Sigmoid colon (tissue), 7 donors: ENCODE results near the gene MYDGF. TPM values are rescaled to one million over a fixed set of nuclear protein-coding genes. Genes with fewer than 3 reads are reported as not detected.

Source experiments
- DNase-seq: peaks from one replicate; pipeline ENCODE4 v3.0.0-alpha.2; 2019
- H3K27ac ChIP-seq, 4 donors: fragments of 200-600 bp; sonication (generic); one replicate each; pipeline ENCODE4 v1.5.1; 2016 to 2019; ENCODE audit warnings: mild to moderate bottlenecking in 1 of 4
- H3K27me3 ChIP-seq, 3 donors: fragments of 200-600 bp; sonication (generic); one replicate each; pipeline ENCODE4 v1.5.1; 2019; ENCODE audit warnings: mild to moderate bottlenecking in 1 of 3
- H3K36me3 ChIP-seq, 4 donors: fragments of 200-600 bp; sonication (generic); one replicate each; pipeline ENCODE4 v1.5.1; 2016 to 2019
- H3K4me1 ChIP-seq, 4 donors: fragments of 200-600 bp; sonication (generic); one replicate each; pipeline ENCODE4 v1.5.1; 2017 to 2019
- H3K4me3 ChIP-seq, 4 donors: fragments of 200-600 bp; sonication (generic); one replicate each; pipeline ENCODE4 v1.5.1; 2017 to 2019; ENCODE audit warnings: mild to moderate bottlenecking in 2 of 4, moderate library complexity in 1 of 4
- H3K9me3 ChIP-seq, 4 donors: fragments of 200-600 bp in 3 of 4; sonication (generic) in 3 of 4; one replicate each; pipeline versions ENCODE4 v1.5.1 to v1.6.1; 2013 to 2019
- EP300 ChIP-seq, 4 donors: sonication (generic); formaldehyde crosslinking; IDR thresholded peaks; one replicate each; pipeline ENCODE4 v1.6.1; 2017; ENCODE audit warnings: antibody characterized with exemption in 4 of 4
- POLR2A ChIP-seq, 2 donors: fragments of 450-650 bp; IDR thresholded peaks; one replicate each; pipeline ENCODE4 v1.6.1; 2016; ENCODE audit warnings: antibody characterized with exemption in 2 of 2, mild to moderate bottlenecking in 2 of 2, moderate library complexity in 2 of 2
- POLR2AphosphoS5 ChIP-seq, 4 donors: sonication (generic); formaldehyde crosslinking; IDR thresholded peaks; one replicate each; pipeline ENCODE4 v1.6.1; 2017; ENCODE audit warnings: antibody characterized with exemption in 4 of 4
- WGBS, 2 donors: extraction: QIAGEN DNeasy Blood & Tissue Kit; methylation state at CpG; one replicate each; pipeline ENCODE4 v1.1.7; 2013; 5-methylcytosine and 5-hydroxymethylcytosine counted together
- intact Hi-C: fragments of 100-400 bp; cut with DNase I; formaldehyde crosslinking; loops from one replicate; pipeline ENCODE4 v1.15.1; 2023
- polyA plus RNA-seq, 3 donors: library from polyadenylated mRNA; stranded (reverse); fragments of 200-250 nt; gene quantifications; one replicate each; pipeline ENCODE4 v1.2.3, GENCODE V29; 2013
- total RNA-seq, 4 donors: library from RNA; depleted of rRNA; stranded (reverse); fragments of >200 nt; gene quantifications; one replicate each; pipeline ENCODE4 v1.1.0, GENCODE V29; 2016
- TF ChIP-seq, protein P1 (sequence below), 4 experiments: fragments of 450-650 bp in 3 of 4; fragments of 200-600 bp in 1 of 4; IDR thresholded peaks; one replicate each; pipeline ENCODE4 v1.5.1; 2016 to 2019; ENCODE audit warnings: antibody characterized with exemption in 4 of 4, mild to moderate bottlenecking in 3 of 4, moderate library complexity in 2 of 4
- donor health status: healthy with polysubstance abuse.
- donor health status: Bipolar disorder and iron deficiency.
- donor health status: healthy.

Gene MYDGF
- total and polyA plus RNA-seq, 7 donors, result 25.7 to 200 (median 35.2) TPM

DNA sequence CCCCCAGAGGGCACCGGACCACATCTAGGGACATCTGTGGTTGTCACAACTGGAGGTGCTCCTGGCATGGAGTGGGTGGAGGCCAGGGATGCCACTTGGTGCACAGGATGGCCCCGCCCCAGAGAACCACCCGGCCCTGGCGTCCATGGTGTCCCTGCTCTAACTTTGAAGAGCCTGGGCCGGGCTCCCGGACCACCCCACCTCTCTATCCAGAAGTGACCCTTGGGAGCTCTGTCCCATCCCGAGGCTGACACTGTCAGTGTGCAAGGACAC, 22.9 kb upstream of the MYDGF start:
- Histone ChIP-seq H3K4me3 (no peak overlapping the region), H3K27me3 (no peaks in the 10 kb centered on the region), H3K4me1 (peaks cover 0 to 8% (median 0%) of the 10 kb centered on the region in 4 donors), H3K9me3 (no peaks in the 10 kb centered on the region), H3K27ac (no peak overlapping the region), H3K36me3 (peaks cover 45 to 97% (median 85%) of the 10 kb centered on the region in 4 donors)
- WGBS, 2 donors, result 88 to 90% methylated on average over 7 of the region's 7 CpGs
- intact Hi-C loops, result no loop called here
- DNase-seq, result no peak
- TF ChIP-seq, protein P1, sequence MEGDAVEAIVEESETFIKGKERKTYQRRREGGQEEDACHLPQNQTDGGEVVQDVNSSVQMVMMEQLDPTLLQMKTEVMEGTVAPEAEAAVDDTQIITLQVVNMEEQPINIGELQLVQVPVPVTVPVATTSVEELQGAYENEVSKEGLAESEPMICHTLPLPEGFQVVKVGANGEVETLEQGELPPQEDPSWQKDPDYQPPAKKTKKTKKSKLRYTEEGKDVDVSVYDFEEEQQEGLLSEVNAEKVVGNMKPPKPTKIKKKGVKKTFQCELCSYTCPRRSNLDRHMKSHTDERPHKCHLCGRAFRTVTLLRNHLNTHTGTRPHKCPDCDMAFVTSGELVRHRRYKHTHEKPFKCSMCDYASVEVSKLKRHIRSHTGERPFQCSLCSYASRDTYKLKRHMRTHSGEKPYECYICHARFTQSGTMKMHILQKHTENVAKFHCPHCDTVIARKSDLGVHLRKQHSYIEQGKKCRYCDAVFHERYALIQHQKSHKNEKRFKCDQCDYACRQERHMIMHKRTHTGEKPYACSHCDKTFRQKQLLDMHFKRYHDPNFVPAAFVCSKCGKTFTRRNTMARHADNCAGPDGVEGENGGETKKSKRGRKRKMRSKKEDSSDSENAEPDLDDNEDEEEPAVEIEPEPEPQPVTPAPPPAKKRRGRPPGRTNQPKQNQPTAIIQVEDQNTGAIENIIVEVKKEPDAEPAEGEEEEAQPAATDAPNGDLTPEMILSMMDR (IDR thresholded peaks at IDR 0.05), result no peak
- TF ChIP-seq EP300 (IDR thresholded peaks at IDR 0.05) (no peak), POLR2AphosphoS5 (IDR thresholded peaks at IDR 0.05) (no peak), POLR2A (IDR thresholded peaks at IDR 0.05) (no peak)

DNA sequence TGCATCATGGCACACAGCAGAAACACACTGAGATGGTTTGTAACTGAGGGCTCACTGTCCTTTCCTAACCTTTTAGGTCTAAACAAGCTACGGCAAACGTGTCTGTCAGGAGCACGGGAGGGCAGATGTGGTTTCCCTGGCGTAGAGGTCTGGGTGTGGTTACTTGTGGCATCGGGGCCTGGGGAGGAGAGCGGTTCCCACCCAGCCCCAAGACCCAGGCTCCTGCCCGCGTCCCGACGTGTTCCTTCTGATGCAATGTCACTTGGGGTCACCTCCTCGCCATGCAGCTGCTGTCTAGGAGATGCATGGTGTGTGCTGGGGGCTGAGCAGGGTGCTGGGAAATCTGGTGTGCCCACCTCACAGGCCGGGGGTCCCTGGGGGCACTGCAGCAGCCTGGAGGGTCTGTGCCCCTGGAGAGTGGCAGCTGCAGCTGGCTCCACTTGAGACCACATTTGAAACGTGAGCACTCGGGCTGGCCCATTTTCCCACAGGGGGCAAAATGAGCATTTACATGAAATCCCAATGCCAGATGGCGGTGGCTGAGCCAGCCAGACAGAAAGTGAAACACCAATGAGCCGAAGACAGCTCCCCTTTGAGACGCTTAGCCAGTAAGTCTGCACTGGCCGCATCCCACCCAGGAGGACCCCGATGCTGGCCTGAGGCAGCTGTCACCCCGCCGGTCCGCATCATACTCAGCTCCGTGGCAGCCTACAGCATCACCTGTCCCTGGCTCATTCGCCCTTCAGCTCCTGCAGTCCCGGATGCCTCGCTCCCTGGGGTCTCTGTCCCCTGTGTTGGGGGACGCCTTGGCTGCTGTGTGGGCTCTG, 22.3 kb upstream of the MYDGF start:
- Histone ChIP-seq H3K4me1 (peaks cover 0 to 8% (median 0%) of the 10 kb centered on the region in 4 donors), H3K9me3 (no peaks in the 10 kb centered on the region), H3K27ac (no peak overlapping the region), H3K4me3 (no peak overlapping the region), H3K36me3 (peaks cover 45 to 97% (median 84%) of the 10 kb centered on the region in 4 donors), H3K27me3 (no peaks in the 10 kb centered on the region)
- intact Hi-C loops, result no loop called here
- no peak for TF ChIP-seq EP300 (IDR thresholded peaks at IDR 0.05)
- TF ChIP-seq POLR2A (IDR thresholded peaks at IDR 0.05), result no peak
- TF ChIP-seq, protein P1 (IDR thresholded peaks at IDR 0.05), result no peak
- no peak for TF ChIP-seq POLR2AphosphoS5 (IDR thresholded peaks at IDR 0.05)
- 87 to 93% methylated on average over 27 of the region's 27 CpGs for WGBS, 2 donors
- DNase-seq, result no peak

DNA sequence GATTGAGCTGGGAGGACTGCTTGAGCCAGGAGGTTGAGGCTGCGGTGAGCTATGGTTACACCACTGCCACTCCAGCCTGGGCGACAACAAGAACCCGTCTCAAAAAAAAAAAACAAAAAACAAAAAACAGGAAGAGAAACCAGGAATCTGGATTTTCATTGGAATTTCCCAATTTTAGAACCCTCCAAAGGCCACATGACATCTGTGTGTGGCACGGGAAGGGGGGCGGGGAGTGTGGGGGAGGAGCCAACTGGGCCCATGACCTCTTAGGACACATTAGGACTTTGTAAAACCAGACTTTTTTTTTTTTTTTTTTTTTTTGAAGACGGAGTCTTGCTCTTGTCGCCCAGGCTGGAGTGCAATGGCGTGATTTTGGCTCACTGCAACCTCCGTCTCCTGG, 21.2 kb upstream of the MYDGF start:
- TF ChIP-seq POLR2A (IDR thresholded peaks at IDR 0.05), result no peak
- no peak for TF ChIP-seq POLR2AphosphoS5 (IDR thresholded peaks at IDR 0.05)
- TF ChIP-seq EP300 (IDR thresholded peaks at IDR 0.05), result no peak
- TF ChIP-seq, protein P1 (IDR thresholded peaks at IDR 0.05), result no peak
- intact Hi-C loops, result no loop called here
- peaks cover 0 to 2% (median 0%) of the 10 kb centered on the region in 4 donors for H3K4me1 ChIP-seq
- no peak overlapping the region for H3K27ac ChIP-seq
- peaks cover 45 to 97% (median 86%) of the 10 kb centered on the region in 4 donors for H3K36me3 ChIP-seq
- H3K27me3 ChIP-seq, result no peaks in the 10 kb centered on the region
- H3K9me3 ChIP-seq, result no peaks in the 10 kb centered on the region
- H3K4me3 ChIP-seq, result no peak overlapping the region
- 88 to 94% methylated on average over 9 of the region's 9 CpGs for WGBS, 2 donors
- no peak for DNase-seq

DNA sequence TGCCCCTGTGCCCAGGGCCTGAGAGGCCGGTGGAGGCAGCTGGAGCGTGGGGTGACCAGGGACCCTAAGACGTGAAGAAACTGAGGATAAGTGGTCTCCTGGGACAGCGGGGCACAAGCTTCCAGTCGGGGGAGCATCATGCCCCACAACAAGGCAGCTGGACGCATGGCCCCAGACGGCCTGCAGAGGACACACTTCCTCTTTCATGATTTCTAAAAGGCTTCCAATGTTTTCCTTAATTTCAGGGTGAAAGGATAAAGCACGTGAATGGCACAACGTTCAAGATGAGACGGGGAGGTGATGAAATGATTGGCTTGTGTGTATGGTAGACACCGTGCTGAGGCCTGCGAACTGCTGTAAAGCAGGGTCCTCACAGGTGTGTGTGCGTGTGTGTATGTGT, 20.2 kb upstream of the MYDGF start:
- H3K27ac ChIP-seq, result no peak overlapping the region
- DNase-seq, result no peak
- no peaks in the 10 kb centered on the region for H3K4me1 ChIP-seq
- H3K27me3 ChIP-seq, result no peaks in the 10 kb centered on the region
- no peak for TF ChIP-seq POLR2AphosphoS5 (IDR thresholded peaks at IDR 0.05)
- TF ChIP-seq POLR2A (IDR thresholded peaks at IDR 0.05), result no peak
- TF ChIP-seq EP300 (IDR thresholded peaks at IDR 0.05), result no peak
- TF ChIP-seq, protein P1 (IDR thresholded peaks at IDR 0.05), result no peak
- H3K36me3 ChIP-seq, result peaks cover 40 to 97% (median 84%) of the 10 kb centered on the region in 4 donors
- no peaks in the 10 kb centered on the region for H3K9me3 ChIP-seq
- intact Hi-C loops, result no loop called here
- 85 to 87% methylated on average over 13 of the region's 13 CpGs for WGBS, 2 donors
- no peak overlapping the region for H3K4me3 ChIP-seq
